Stimulated activated naive CD4-positive, alpha-beta T cell treated with Interleukin-2 at 50 U/mL for 16 hours (primary cell): ENCODE measurements around the gene CEMIP2.
"Not testable (repeated sequence)": the region's sequence is repeated elsewhere in the genome, so short reads cannot be mapped to it uniquely, and the experiment has no call there.

ENCODE experiments used
- DNase-seq: peaks from one replicate; lab custom pipeline; 2025; lab: John Stamatoyannopoulos, UW

Gene CEMIP2

GRCh38 chr9:71676460-71676859 lies 91.9 kb downstream of the CEMIP2 start:
- no peak for DNase-seq

- no peak for DNase-seq
Observed at GRCh38 chr9:71675857-71676165, 92.5 kb downstream of the CEMIP2 start.

- no peak for DNase-seq
Observed at GRCh38 chr9:71675105-71675856, 93.0 kb downstream of the CEMIP2 start.

- no peak for DNase-seq
Observed at GRCh38 chr9:71672573-71672972, 95.7 kb downstream of the CEMIP2 start.

- no peak for DNase-seq
Observed at GRCh38 chr9:71671289-71671688, 97.0 kb downstream of the CEMIP2 start.

- DNase-seq: no peak
Observed at GRCh38 chr9:71670121-71670520, 98.2 kb downstream of the CEMIP2 start.

GRCh38 chr9:71669284-71669995 lies 98.9 kb downstream of the CEMIP2 start:
- DNase-seq: no peak

- no peak for DNase-seq
Observed at GRCh38 chr9:71668717-71669116, 99.6 kb downstream of the CEMIP2 start.

- no peak for DNase-seq
Observed at GRCh38 chr9:71665247-71665646, 103.1 kb downstream of the CEMIP2 start.

- no peak for DNase-seq
Observed at GRCh38 chr9:71664566-71664965, 103.7 kb downstream of the CEMIP2 start.

- no peak for DNase-seq
Observed at GRCh38 chr9:71663931-71664459, 104.3 kb downstream of the CEMIP2 start.

- no peak for DNase-seq
Observed at GRCh38 chr9:71663216-71663615, 105.1 kb downstream of the CEMIP2 start.

GRCh38 chr9:71662082-71662481 lies 106.2 kb downstream of the CEMIP2 start:
- no peak for DNase-seq

- DNase-seq: not testable (repeated sequence)
Observed at GRCh38 chr9:71657276-71657675, 111.0 kb downstream of the CEMIP2 start.

- no peak for DNase-seq
Observed at GRCh38 chr9:71656496-71656895, 111.8 kb downstream of the CEMIP2 start.

- DNase-seq: no peak
Observed at GRCh38 chr9:71655778-71656177, 112.5 kb downstream of the CEMIP2 start.

GRCh38 chr9:71655141-71655540 lies 113.2 kb downstream of the CEMIP2 start:
- DNase-seq: no peak

GRCh38 chr9:71652480-71652879 lies 115.8 kb downstream of the CEMIP2 start:
- no peak for DNase-seq

GRCh38 chr9:71648453-71648852 lies 119.9 kb downstream of the CEMIP2 start:
- DNase-seq: no peak

GRCh38 chr9:71647094-71647591 lies 121.2 kb downstream of the CEMIP2 start:
- DNase-seq: no peak

- no peak for DNase-seq
Observed at GRCh38 chr9:71646131-71646530, 122.2 kb downstream of the CEMIP2 start.

- DNase-seq: no peak
Observed at GRCh38 chr9:71644819-71645362, 123.4 kb downstream of the CEMIP2 start.

GRCh38 chr9:71643330-71643729 lies 125.0 kb downstream of the CEMIP2 start:
- DNase-seq: no peak
